Activated CD8-positive, alpha-beta memory T cell treated with anti-CD3 and anti-CD28 coated beads, Interleukin-2, amount 50 U/mL, for 1 hour (primary cell): ENCODE data around the gene SVOPL.

Experiments used
- DNase-seq: peaks from one replicate; pipeline ENCODE4 v3.0.0-alpha.2; 2020; ENCODE audit errors: extremely low read depth

Gene SVOPL

GRCh38 chr7:138661069-138661635 lies 40.0 kb downstream of the SVOPL start:
- no peak for DNase-seq

GRCh38 chr7:138658889-138659288 lies 42.3 kb downstream of the SVOPL start:
- DNase-seq = no peak

DNA sequence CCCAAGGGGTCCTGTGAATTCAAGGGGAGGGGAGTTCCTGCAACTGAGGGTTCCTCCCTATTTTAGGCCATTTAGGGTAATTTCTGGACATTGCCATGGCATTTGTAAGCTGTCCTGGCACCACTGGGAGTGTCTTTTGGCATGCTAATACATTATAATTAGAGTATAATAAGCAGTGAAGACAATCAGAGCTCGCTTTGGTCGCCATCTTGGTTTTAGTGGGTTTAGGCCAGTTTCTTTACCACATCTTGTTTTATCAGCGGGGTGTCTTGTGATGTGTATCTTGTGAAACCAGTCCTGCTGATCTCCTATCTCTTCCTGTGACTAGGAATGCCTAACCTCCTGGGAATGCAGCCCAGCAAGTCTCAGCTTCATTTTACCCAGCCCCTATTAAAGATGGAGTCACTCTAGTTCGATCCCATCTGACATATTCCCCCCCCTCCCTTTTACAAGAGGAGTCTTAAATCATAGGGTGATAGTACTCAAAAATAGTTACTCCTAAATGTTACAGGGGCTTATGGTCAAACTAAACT lies 43.2 kb downstream of the SVOPL start:
- DNase-seq = no peak

- no peak for DNase-seq
Measured at GRCh38 chr7:138656952-138657351, 44.2 kb downstream of the SVOPL start.

DNA sequence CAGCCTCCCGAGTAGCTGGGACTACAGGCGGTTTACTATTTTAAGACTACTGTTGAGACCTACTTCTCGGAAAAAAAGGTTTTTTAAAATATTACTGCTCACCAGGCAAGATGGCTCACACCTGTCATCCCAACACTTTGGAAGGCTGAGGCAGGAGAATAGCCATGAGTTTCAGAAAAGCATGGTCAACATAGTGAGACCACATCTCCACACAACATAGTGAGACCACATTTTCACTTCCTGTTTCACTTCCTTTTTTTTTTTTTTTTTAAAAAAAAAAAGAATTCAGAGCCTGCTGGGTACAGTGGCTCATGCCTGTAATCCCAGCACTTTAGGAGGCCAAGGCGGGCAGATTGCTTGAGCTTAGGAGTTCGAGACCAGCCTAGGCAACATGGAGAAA lies 46.5 kb downstream of the SVOPL start:
- no peak for DNase-seq

GRCh38 chr7:138649506-138649905 lies 51.7 kb downstream of the SVOPL start:
- DNase-seq = no peak

DNA sequence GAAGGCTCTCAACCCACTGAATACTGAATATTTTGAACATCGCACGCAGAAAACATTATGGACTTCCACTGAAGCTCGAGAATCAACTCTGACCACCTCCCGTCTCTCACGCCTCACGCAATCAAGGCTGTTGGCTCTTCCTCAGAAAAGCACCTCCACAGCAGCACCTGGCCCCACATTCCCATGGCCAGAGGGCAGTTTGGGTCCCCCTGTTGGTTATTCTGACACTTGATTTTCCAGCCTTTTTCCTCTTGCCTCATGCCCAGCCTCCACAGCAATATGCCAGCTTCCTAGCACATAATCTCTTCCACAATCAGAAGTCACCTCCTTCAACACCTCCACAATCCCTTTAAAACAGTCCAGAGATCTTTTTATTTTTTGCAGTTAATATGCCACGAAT lies 55.9 kb downstream of the SVOPL start:
- DNase-seq = no peak

DNA sequence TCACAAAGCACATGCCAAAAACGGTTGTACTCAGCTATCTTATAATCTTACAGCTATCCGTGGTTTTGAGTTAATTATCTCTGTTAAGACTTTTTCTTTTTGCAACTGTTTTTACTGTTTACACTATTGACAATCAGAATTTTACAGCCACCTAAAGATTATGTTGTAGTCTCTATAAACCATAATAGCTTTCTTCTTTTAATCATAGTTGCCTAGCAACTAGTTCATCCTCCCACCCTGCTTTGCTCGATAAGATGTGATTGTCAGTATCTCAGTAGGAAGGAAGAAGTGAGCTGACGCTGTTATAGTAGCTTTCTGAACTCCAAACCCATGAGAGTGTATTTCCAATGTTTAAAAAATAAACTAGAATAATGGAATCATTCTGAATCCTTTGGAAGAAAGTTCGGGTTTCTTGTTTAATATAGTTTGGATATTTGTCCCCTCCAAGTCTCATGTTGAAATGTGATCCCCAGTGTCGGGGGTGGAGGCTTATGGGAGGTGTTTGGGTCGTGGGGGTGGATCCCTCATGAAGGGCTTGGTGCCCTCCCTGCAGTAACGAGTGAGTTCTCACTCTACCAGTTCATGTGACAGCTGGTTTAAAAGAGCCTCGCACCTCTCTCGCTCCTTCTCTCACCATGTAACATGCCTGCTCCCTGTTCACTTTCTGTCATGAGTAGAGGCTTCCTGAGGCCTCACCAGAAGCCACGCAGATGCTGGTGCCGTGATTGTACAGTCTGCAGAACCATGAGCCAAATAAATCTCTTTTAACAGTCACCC lies 68.1 kb downstream of the SVOPL start:
- no peak for DNase-seq

- DNase-seq = no peak
Measured at GRCh38 chr7:138632384-138632783, 68.8 kb downstream of the SVOPL start.

- DNase-seq = no peak
Measured at GRCh38 chr7:138630059-138630610, 71.0 kb downstream of the SVOPL start.

DNA sequence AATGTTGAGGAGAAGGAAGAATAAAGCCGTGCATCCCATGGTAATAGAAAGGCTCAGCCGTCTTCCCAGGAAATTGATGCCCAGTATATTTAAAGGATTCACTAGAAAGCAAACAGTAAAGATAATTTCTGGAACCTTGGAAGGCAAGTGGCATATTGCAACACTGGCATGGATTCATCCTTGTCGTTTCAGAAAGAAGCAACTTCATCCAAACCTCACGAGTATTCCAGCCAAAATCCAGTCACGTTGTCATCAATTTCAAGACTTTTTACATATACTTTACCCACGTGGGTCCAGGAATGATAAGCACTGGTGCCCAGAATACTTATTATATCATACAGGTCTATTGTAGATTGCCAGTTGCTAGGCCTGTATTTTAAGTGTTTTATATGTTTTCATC lies 73.8 kb downstream of the SVOPL start:
- DNase-seq = no peak

- no peak for DNase-seq
Measured at GRCh38 chr7:138626846-138627245, 74.3 kb downstream of the SVOPL start.

- DNase-seq = no peak
Measured at GRCh38 chr7:138625849-138626230, 75.3 kb downstream of the SVOPL start.

GRCh38 chr7:138625084-138625848 lies 75.9 kb downstream of the SVOPL start:
- DNase-seq = no peak

- no peak for DNase-seq
Measured at GRCh38 chr7:138622841-138623240, 78.3 kb downstream of the SVOPL start.

DNA sequence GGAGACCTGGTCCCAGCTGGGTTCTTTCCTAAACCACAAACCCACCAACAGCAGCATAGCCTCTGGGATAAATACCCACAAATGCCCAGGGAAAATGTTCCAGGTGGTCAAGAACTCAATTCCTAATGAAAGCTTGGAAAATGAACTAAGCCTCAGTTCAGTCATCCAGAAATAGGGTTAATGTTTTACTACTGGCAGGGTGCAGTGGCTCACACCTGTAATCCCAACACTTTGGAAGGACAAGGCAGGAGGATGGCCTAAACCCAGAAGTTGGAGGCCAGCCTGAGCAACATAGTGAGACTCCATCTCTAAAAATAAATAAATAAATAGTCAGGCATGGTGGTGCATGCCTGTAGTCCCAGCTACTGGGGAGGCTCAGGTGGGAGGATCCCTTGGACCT lies 82.2 kb downstream of the SVOPL start:
- no peak for DNase-seq

GRCh38 chr7:138618506-138618905 lies 82.7 kb downstream of the SVOPL start:
- no peak for DNase-seq

GRCh38 chr7:138616085-138616484 lies 85.1 kb downstream of the SVOPL start:
- DNase-seq = no peak

- DNase-seq = no peak
Measured at GRCh38 chr7:138613630-138614029, 87.5 kb downstream of the SVOPL start.

DNA sequence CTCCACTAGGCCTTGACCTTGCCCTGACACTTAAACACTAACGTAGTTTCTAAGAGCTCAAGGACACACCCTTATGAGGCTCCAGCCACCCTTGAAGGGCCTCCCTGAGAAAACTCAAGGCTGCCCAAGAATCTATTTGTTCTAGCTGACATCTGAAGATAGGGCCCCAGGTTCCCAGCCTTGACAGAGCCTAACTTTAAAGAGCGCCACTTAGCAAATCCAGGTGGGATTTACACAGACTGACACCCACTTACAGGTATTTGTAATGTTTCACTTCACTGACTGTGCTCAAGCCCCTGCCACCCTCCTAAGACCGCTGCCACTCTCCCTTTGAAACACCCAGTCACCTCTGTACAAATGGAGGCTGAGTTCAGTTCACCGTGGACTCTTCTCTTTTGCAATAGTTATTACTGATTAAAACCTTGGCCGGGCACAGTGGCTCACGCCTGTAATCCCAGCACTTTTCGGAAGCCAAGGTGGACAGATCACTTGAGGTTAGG lies 90.4 kb downstream of the SVOPL start:
- DNase-seq = no peak

DNA sequence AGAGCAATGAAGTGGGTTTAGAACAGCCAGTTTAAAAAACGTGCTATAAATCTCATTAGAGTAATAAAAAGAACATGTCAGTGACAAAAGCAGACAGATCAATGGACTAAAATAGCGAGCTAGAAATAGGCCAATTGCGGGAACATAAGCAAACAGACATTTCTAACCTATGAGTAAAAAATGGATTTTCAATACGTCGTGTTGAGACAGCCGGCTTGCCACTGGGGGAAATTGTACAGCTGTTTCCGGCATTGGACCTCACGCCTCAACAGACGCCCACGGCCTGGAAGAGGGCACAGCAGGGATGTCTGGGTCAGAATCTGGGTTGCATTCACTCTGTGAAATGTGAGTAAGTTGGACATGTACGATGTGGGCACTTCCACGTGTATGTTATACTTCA lies 92.9 kb downstream of the SVOPL start:
- no peak for DNase-seq
